Heart left ventricle (tissue), 13 donors: Measurements from ENCODE around the gene KSR2.

Experiments
- CTCF ChIP-seq, 12 donors: fragments of 200-600 bp; sonication (generic) in 4 of 12; IDR thresholded peaks; one replicate each; pipeline versions ENCODE4 v1.5.0 to v1.8.0; 2018 to 2022; ENCODE audit warnings: antibody characterized with exemption in 12 of 12, mild to moderate bottlenecking in 5 of 12
- POLR2A ChIP-seq, 2 donors: fragments of 450-650 bp; IDR thresholded peaks; one replicate each; pipeline ENCODE4 v1.6.1; 2017; ENCODE audit warnings: antibody characterized with exemption in 2 of 2, mild to moderate bottlenecking in 2 of 2, moderate library complexity in 2 of 2
- donor health status: ischemic (EF 13 %, LVEDD 7.1; RV severe dilation, severe dysfunction).
- donor health status: DM: no; HTN: yes; CAD: no.
- donor health status: DM: no; HTN: no; CAD: no.
- donor health status: ischemic (EF 25% LVEDD 6.9; RV normal size, moderate dysfunction).
- donor health status: ischemic (EF 25% LVEDD 5.7; RV mildly dilated, moderate dysfunction).
- donor health status: ischemic (EF 35%, LVEDD 5.7; RV mildly dilated, moderate dysfunction).
- donor health status: nonischemic (EF 11% LVEDD 7.7; RV severe dilation, severe dysfunction).
- donor health status: DM: yes; HTN: yes; CAD: no.
- donor health status: PGD.
- donor health status: ischemic (EF 29% LVEDD 5.4; RV normal size, mild dysfunction).
- donor health status: nonischemic (EF 23%, LVEDD 6.1; RV moderate dilation, normal function).

- TF ChIP-seq CTCF (IDR thresholded peaks at IDR 0.05) (no peak), POLR2A (IDR thresholded peaks at IDR 0.05) (no peak)
These were observed 485.3 kb downstream of the KSR2 start for GRCh38 chr12:117483501-117483900.
